HuH-7.5 (cell line): Measurements from ENCODE around the gene TSPAN9.
"Not testable (repeated sequence)": the region's sequence is repeated elsewhere in the genome, so short reads cannot be mapped to it uniquely, and the experiment has no call there.

Experiments
- DNase-seq: peaks from one replicate; pipeline ENCODE4 v3.0.0; 2011; ENCODE audit warnings: low spot score

Gene TSPAN9

DNA sequence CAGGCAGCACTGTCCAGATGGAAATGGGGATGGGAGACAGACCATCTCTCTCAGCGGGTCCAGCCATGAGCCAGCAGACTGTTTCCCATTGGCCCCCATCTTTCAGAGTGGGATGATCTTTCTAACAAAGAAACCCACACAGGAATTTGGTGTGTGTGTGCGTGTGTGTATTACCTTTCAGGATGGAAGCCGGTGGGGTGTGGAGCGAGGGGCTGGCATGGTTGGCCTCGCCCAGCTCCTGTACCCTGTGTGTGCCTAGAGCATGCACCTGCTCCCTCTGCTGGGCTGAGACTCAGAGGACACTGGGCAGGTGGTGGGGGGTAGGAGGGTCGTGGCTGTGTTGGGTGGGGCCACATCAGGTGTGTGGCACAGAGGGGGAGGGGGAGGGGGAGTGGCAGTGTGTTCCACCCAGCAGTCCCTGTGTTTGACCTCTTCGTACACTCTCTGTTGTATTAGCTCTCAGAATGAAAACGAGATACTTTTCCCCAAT is 33.0 kb upstream of the TSPAN9 start:
- no peak for DNase-seq

DNA sequence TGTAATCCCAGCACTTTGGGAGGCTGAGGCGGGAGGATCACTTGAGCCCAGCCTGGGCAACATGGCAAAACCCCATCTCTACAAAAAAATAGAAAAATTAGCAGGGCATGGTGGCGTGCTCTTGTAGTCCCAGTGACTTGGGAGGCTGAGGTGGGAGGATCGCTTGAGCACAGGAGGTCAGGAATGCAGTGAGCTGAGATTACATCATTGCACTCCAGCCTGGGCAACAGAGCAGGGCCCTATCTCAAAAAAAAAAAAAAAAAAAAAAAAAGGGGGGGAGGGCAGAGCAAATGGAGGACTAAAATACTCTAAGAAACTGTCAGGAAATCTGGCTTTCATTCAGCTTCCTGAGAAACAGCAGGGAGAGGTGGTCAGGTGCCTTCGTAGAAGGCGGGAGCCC is 31.7 kb upstream of the TSPAN9 start:
- DNase-seq = no peak

DNA sequence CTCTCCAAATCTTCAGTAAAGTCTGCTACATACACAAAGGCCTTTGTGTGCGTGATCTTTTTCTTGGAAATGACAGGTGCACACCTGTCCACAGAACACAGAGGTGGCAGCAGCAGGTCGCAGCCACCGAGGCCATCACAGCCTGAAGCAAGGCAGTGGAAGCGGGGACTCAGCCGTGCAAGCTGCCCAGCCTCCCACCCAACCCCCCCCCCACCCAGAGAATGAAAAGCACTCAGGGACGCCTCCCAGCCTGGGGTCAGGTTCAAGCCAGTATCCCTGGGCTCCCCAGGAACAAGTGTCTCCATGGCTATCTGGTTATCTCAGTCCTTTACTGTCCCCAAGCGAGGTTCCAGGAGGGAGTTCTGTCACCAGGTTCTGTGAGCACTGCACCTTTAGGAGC is 31.2 kb upstream of the TSPAN9 start:
- DNase-seq = no peak

DNA sequence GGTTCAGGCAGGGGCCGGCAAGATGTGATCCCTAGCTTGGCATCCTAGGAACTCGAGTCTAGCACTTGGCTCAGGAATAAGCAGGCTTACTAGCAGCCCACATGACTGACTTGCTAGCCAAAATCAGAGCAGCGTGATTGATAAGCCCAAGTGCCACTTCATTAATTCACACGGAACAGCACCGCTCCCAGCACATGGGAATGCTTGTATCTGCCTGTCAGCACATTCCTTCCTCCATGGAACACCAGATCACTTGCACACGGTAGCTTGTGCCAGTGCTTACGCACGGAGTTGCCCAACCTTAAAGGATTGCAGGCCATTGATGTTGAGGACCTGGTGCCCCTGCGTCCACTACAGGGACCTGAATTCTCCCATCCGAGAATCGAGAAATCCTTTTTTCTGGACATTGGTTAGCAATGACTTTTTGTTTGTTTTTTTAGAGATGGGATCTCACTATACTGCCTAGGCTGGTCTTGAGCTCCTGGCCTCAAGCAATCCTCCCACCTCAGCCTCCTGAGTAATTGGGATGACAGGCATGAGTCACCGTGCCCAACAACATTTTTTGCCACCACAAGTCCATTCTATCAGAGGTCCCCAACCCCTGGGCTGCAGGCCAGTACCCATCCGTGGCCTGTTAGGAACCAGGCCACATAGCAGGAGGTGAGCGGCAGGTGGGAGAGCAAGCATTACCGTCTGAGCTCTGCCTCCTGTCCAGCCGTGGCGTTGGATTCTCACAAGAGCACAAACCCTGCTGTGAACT is 30.6 kb upstream of the TSPAN9 start:
- DNase-seq = no peak

DNA sequence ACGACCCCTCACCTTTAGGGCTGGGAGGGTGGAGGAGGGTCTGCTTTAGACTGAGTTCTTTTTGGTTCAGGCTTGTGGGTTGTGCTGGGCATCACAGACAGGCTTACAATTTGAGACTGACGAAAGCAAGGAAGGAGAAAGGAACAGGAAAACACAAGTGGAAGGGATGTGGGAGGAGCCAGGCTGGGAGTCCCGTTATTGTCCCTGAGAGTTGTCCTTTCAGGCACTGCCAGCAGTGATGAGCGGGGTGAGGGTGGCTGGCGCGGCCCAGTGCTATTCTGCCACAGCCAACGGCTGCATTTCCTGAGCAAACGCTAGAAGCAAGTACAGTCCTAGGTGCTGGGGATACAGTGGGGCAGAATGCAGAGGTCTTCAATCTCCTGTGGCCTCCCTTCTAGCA is 29.2 kb upstream of the TSPAN9 start:
- DNase-seq = no peak

DNA sequence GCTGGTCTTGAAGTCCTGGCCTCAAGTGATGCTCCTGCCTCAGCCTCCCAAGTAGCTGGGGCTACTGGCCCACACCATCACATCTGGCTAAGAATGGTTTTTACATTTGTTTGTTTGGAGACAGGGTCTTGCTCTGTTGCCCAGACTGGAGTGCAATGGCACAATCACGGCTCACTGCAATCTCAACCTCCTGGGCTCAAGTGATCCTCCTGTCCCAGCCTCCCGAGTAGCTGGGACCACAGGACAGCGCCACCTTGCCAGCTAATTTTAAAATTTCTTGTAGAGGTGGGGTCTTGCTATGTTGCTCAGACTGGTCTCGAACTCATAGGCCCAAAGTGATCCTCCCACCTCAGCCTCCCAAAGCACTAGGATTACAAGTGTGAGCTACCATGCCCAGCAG is 28.6 kb upstream of the TSPAN9 start:
- no peak for DNase-seq

DNA sequence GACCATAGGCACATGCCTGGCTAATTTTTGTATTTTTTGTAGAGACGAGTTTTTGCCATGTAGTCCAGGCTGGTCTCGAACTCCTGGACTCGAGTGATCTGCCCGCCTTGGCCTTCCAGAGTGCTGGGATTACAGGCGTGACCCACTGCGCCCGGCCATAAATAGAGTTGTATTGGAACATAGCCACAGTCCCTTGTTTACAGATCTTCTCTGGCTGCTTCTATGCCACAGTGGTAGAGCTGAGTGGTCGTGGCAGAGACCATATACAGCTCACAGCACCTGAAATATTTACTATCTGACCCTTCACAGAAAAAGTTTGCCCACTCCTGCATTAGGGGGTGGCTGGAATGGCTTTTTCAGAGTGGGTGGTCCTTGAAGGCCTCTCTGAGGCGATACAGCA is 28.0 kb upstream of the TSPAN9 start:
- no peak for DNase-seq

DNA sequence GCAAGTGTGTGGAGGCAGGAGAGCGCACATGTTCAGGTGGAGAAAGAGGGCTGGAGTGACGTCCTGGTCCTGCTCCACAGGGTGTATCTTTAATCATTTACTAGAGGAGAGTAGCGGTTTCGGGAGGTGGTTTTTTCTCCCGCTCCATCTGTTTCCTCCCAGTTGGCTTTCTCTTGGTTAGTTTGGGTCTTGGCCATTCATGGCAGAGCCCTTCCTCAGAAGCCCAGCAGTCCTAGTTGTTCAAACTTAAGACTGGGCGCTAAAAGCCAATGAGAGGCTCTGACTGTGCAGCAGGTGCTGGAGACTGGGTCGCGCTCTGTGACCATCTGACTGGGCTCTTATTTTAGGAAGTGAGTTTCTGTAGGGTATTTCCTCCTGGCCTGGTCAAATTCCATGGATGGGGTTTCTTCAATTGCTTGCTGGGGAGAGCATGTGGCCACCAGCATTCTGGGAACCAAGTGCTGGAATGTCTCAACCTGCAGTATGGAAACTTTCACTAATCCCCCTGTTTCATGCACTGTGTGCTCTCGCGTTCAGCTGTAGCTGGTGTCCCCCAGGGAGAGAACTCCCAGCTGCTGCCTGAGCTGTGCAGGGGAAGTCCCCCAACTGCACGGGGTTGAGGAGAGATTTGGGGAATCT is 27.4 kb upstream of the TSPAN9 start:
- DNase-seq = no peak

DNA sequence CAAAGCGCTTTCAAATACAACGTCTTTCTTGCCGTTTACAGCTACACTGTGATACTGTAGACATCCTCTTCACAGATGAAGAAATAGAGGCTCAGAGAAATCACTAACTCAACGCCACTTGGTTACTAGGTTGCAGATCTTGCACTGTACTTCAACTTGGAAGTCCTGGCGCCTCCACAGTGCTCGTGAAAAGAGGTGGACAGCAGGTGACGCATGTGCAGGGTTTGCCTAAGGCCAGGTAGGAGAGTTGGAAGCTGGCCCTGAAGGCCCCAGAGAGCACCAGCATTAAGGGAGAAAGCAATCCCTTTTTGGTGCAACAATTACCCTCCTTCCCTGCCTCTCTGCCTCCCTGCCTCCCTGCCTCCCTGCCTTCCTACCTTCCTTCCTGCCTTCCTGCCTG is 22.8 kb upstream of the TSPAN9 start:
- no peak for DNase-seq

DNA sequence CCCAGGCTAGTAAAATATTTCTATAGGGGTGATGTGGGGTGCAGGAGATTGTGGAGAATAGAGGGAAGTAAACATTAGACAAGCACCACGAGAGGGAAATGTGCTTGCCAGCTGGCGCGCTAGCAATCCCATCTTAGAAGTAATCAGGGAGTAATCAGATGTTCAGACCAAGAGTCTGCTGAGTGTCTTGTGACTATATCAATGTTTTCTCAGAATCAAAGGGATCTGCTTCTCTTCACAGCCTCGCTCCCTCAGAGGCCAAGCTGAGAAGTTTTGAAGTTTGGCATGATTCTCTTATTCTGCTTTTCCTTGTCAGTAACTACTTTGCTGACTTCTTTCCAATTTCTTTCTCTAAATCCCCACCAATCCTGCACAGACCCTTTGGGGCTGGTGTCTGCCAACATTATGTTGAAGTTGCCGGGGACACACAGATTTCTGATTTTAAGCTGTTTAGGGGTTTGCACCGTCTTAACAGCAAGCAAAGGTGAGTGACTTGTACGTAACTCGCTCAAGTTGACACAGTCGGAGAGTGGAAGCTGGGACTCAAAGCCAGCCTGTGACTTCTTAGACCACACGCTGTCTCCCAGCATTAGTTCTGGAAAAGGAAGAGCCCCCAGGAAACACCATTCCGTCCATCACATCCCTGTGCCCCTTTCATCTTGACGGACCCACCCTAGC is 22.0 kb upstream of the TSPAN9 start:
- DNase-seq = no peak

DNA sequence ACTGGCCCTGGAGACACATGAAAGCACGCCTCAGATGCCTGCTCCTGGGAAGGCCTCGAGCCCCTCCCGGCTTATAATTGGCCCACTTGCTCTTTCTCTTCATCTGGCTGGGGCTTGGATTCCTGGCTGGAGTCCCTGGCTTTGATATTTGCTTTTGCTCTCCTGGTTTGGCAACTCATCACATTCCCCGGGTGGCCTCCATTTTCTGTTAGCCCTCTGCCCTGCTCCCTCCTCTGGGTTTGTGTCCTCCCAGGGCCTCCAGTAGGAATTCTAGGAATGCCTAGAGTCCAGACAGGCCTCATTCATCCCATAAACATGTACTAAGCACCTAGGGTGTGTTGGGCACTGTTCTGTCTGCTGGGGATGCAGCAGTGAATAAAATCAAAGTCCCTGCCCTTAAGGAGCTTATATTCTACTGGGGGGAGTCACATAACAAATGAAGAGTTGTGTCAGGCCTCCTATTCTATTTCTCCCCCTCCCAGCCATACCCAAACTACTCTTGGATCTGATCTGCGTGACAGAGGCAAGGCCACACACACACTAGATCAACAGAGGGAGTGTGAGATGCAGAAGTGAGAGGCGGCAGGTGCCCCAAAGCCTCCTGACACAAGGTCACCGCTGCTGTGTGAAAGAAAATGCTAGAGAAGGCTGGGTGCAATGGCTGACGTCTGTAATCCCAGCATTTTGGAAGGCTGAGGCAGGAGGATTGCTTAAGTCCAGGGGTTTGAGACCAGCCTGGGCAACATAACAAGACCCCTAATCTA is 21.3 kb upstream of the TSPAN9 start:
- peak; percentile 46 for DNase-seq

DNA sequence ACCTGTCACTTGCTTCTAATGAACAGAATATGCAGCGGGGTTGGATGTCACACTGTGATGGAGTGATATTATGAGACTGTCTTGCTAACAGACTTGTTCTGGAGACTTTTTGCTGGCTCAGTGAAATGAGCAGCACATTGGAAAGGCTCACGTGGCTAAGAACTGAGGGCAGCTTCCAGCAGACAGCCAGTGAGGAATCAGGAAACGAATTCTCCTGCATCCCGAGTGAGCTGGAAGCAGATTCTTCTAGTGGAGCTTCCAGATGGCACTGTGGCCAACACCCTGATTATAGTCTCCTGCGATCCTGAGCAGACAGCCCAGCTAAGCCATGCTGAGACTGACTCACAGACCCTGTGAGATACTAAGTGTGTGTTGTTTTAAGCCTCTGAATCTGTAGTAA is 16.1 kb upstream of the TSPAN9 start:
- DNase-seq = no peak

DNA sequence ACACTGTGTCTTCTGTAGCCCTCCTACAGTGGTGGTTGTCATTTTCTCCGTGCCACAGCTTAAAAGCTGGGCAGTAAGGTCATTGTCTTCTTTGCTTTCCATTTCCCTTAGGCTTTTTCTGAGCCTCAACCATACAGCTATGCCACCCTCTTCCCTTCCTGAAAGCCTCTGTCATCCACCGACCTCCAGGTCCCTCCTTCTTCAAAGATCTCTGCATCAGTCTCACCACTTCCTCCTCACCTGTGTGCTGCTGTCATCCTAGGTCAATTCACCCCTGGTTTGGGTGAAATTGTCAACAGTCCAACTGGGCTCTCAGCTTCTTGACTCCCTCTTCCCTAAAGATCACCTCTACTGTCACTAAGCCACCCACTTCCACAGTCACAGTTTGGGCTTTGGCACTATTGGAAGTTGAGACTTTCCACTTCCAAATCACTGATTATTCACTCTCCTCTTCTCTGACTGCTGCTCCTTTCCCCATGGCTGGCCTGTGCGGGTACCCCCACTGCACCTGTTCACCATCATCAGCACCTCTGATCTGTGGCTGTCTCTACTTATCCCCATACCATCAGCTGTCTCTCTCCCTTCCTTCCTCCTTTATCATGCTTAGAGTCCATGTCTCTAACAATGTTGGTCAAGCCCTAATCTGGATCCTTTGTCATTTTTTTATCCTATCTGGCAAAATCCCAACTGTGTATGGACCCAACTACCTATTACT is 15.5 kb upstream of the TSPAN9 start:
- no peak for DNase-seq

DNA sequence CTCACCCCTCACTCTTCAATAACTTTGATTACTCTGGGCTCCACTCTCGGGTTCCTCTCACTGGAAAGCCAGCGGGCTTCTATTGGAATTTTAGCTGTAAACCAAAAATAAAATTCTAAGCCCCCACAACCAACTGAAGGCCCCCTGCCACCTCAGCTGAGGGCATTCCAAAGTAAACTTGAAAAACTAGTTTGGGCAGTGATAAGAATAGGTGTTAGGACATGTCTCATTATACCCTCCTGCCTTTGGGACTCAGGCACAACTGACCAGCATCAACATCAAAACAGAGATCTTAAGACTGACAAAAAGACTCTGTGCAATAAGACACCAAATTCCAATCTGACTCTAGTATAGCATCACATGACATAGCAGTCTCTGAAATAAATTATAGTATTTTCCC is 11.9 kb upstream of the TSPAN9 start:
- DNase-seq = no peak

DNA sequence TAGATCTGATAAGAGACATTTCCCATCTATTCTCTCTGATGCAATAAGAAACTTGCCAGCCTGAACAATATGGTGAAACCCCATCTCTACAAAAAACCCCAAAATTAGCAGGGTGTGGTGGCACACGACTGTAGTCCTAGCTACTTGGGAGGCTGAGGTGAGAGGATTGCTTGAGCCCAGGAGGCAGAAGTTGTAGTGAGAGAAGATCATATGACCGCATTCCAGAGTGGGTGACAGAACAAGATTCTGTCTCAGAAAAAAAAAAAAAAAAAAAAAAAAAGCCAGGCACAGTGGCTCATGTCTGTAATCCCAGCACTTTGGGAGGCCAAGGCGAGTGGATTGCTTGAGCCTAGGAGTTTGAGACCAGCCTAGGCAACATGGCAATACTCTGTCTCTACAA is 11.3 kb upstream of the TSPAN9 start:
- not testable (repeated sequence) for DNase-seq

DNA sequence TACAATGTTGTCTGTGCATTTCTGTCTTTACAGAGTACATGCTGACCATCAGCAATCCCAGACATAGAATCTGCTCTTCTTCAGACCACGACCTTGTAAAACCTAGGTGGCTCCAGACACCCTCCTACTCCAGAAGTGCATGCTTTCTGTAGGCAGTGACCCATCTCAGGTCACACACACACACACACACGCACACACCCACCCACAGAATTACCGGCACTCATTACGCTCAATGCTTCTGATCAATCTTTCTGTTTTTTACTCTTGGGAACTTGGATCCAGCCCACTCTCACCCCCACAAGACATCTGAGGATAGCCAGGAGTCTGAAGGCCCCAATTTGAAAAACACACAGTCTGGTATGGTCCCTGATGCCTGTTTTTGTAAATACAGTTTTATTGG is 7.5 kb upstream of the TSPAN9 start:
- DNase-seq = no peak

DNA sequence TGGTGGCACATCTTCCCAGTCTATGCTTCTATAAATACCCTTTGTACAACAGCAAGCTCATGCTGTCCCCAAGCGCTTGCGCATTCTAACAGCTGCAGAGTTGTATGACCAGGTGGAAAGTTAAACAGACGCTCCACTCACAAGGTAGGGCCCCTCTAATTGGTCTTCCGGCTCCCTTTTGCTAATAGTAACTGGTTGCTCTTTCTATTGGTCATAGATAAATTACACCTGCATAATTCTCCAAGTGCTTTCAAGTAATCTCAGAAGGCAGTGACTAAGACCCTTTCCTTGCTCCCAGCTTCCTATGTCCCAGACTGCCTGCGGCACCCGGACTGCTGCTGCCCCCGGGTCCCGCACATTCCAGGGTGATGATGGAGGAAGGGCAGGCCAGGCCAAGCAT is 6.1 kb upstream of the TSPAN9 start:
- DNase-seq = no peak

DNA sequence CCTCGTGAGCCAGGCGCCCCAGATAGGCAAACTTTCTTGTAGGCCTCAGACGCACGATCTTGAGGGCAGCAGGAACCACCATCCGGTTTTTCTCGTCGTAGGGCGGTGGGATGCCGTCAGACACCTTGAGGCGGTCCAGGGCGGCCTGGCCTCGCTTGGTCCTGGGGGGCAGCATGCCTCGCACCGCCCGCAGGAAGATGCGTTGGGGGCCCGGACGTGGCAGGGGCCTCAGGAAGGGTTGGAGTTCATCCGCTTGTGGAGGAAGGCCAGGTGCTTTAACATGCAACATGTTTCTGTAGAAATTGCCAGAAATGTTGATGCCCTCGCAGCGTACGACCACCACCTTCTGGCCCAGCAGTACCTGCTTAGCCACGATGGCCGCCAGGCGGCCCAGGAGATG is 5.5 kb upstream of the TSPAN9 start:
- DNase-seq = no peak

DNA sequence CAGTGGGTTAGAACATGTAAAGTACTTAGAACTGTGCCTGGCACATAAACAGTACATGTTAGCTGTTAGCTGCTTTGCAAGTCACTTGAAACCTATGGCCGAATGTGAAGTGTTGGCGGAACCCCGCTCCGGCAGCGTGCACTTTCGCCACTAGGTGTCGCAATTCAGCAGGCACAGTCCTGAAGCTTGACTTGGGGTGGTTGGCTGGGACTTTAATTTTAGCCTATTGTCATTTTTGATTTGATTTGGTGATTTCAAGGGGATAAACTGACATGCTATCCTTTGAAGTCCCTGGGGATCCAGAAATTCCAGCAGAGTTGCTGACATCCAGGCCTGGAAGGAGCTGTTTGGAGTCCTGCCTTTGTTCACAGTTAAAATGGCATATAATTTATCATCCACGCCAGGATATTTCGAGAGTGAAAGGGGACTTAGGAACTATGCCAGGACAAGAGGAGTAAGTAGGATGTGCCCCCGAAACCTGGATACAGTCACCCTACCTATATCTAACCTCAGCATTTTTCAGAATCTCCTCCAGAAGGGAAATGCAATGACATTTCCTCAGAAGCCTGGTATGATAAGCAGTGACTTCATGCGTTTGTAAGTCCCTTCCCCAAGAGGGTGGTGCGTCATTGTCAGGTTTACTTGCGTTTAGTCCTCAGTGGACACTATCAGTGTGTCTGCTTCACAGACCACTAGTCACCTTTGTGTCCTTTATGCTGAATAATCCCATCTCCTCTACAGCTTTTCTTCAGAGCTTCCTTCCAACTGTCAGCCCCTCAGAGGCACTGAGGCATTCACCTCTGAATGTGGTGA is 3.5 kb upstream of the TSPAN9 start:
- peak; percentile 95 for DNase-seq

DNA sequence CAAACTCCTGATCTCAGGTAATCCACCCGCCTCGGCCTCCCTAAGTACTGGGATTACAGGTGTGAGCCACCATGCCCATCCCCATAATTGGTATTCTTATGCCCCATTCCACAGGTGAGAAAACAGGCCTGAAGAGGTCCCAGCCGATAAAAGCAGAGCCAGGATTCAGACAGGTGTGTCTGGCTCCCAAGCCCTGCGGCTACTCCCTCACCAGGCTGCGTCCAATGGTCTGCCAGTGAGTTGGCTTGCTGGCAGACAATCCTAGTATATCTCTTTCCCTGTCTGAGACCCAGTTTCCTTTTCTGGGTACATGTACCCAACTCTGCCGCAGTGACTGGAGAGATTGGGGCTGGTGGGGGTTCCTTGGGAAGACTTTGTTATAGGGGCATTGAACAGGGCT is 1.9 kb upstream of the TSPAN9 start:
- DNase-seq = no peak

DNA sequence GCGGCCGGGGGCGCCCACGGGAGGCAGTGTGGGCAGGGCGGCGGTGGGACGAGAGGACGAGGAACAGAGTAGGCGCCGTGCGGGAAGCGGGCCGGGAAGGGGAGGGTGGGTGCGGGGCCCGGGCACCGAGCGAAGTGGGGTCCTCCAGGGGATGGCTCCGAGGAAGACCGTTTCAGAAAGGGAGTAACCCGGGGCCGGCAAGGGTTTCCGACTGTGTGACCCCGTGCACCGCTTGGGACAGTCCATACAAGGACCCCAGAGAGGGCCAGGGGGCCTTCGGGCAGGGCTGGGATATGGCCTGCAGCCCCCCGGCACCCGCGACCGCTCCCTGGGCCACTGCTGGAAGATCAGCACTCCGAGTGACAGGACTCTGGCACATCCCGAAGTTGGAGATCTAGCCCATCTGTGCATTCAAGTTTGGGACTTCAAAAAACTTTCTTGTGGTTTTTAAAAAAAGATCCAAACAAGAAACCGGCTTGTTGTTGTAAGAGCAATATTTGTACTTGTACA is 448 bp downstream of the TSPAN9 start:
- DNase-seq = no peak
